OCI-LY1 (cell line): ENCODE data around the gene MARK2.

ENCODE experiments used
- H2AFZ ChIP-seq: fragments of 200-600 bp; sonication (generic), shearing (Covaris generic); 2 replicates; pipeline ENCODE4 v1.6.0; 2014; ENCODE audit warnings: antibody characterized with exemption, mild to moderate bottlenecking, low read length
- H3F3A ChIP-seq: fragments of 200-600 bp; sonication (generic), shearing (Covaris generic); 2 replicates; pipeline ENCODE4 v1.6.0; 2014; ENCODE audit warnings: mild to moderate bottlenecking, antibody characterized with exemption, low read length, moderate library complexity; ENCODE audit not compliant: insufficient read depth
- H3K27ac ChIP-seq: fragments of 200-600 bp; sonication (generic); 2 replicates; pipeline ENCODE4 v1.5.1; 2014; ENCODE audit warnings: low read length, mixed run types, mild to moderate bottlenecking, low read depth; ENCODE audit not compliant: poor library complexity, severe bottlenecking
- H3K27me3 ChIP-seq: fragments of 200-600 bp; sonication (generic); 2 replicates; pipeline ENCODE4 v1.6.0; 2014; ENCODE audit warnings: antibody characterized with exemption, mild to moderate bottlenecking, low read length, moderate library complexity; ENCODE audit not compliant: insufficient read depth
- H3K36me3 ChIP-seq: fragments of 200-600 bp; sonication (generic); 2 replicates; pipeline ENCODE4 v1.6.1; 2014; ENCODE audit warnings: mild to moderate bottlenecking, antibody characterized with exemption, low read length, moderate library complexity, mixed read lengths; ENCODE audit not compliant: insufficient read depth
- H3K4me1 ChIP-seq: fragments of 200-600 bp; sonication (generic); 2 replicates; pipeline ENCODE4 v1.5.1; 2014; ENCODE audit warnings: mild to moderate bottlenecking, low read length, moderate library complexity; ENCODE audit not compliant: insufficient read depth, severe bottlenecking
- H3K4me2 ChIP-seq: fragments of 200-600 bp; sonication (generic), shearing (Covaris generic); 2 replicates; pipeline ENCODE4 v1.6.1; 2014; ENCODE audit warnings: low read length
- H3K4me3 ChIP-seq: fragments of 200-600 bp; sonication (generic); 2 replicates; pipeline ENCODE4 v1.5.1; 2014; ENCODE audit warnings: low read length, low read depth, mild to moderate bottlenecking, mixed read lengths; ENCODE audit not compliant: poor library complexity, severe bottlenecking
- H3K79me2 ChIP-seq: fragments of 200-600 bp; shearing (Covaris generic); 2 replicates; pipeline ENCODE4 v1.6.1; 2016; ENCODE audit warnings: mixed run types, low read length, mixed read lengths; ENCODE audit not compliant: insufficient read depth
- H3K9ac ChIP-seq: fragments of 200-600 bp; sonication (generic), shearing (Covaris generic); 2 replicates; pipeline ENCODE4 v1.6.1; 2014; ENCODE audit warnings: mild to moderate bottlenecking, low read length, mixed read lengths
- H3K9me2 ChIP-seq: fragments of 200-600 bp; sonication (generic), shearing (Covaris generic); 2 replicates; pipeline ENCODE4 v1.6.1; 2014; ENCODE audit warnings: low read depth, mild to moderate bottlenecking, low read length, mixed read lengths
- H3K9me3 ChIP-seq: fragments of 200-600 bp; shearing (Covaris generic); 2 replicates; pipeline ENCODE4 v1.6.1; 2014; ENCODE audit warnings: low read length, mixed read lengths
- H4K20me1 ChIP-seq: fragments of 200-600 bp; sonication (generic), shearing (Covaris generic); 2 replicates; pipeline ENCODE4 v1.6.0; 2016; ENCODE audit warnings: mild to moderate bottlenecking, low read length; ENCODE audit not compliant: insufficient read depth
- EZH2 ChIP-seq: fragments of 200-600 bp; sonication (generic), shearing (Covaris generic); IDR thresholded peaks from 2 replicates; pipeline ENCODE4 v1.8.0; 2017; ENCODE audit warnings: borderline replicate concordance, mixed run types, mild to moderate bottlenecking, antibody characterized with exemption, low read length, moderate library complexity, mixed read lengths
- TF ChIP-seq, protein P1 (sequence below): fragments of 200-600 bp; sonication (generic), shearing (Covaris generic); IDR thresholded peaks from 2 replicates; pipeline ENCODE4 v1.5.1; 2017; ENCODE audit warnings: mild to moderate bottlenecking, antibody characterized with exemption, low read length, moderate library complexity, mixed read lengths

Gene MARK2

DNA sequence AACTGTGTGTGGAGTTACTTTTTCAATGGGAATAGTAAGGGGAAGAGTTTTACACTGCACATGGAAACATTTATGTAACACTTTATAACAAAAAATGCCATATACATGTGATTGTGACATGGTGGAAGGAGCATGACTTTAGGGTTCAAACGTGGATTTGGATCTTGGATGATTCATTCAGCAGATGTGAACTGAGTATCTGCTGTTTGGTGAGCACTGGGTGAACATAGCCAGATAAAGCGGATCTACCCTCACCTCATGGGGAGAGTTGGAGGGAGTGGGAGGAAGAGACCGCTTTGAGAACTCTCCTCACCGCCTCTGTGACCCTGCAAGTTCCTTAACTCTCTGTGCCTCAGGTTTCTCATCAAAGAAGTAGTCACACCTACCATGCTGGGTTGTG is 103.0 kb downstream of the MARK2 start:
- Histone ChIP-seq H3K4me3 (no peak overlapping the region), H2AFZ (no peak overlapping the region), H3K36me3 (peaks cover 28% of the 10 kb centered on the region), H3K9me3 (no peaks in the 10 kb centered on the region), H3K79me2 (peaks cover 23% of the 10 kb centered on the region), H3K9ac (no peak overlapping the region; the same call in 1 of the 2 replicates), H3F3A (no peaks in the 10 kb centered on the region), H3K27ac (peak overlapping the region; percentile 25), H3K27me3 (no peaks in the 10 kb centered on the region), H3K9me2 (no peaks in the 10 kb centered on the region), H3K4me1 (peaks cover 37% of the 10 kb centered on the region), H4K20me1 (no peaks in the 10 kb centered on the region), H3K4me2 (no peak overlapping the region)
- no peak for TF ChIP-seq EZH2
- TF ChIP-seq, protein P1, sequence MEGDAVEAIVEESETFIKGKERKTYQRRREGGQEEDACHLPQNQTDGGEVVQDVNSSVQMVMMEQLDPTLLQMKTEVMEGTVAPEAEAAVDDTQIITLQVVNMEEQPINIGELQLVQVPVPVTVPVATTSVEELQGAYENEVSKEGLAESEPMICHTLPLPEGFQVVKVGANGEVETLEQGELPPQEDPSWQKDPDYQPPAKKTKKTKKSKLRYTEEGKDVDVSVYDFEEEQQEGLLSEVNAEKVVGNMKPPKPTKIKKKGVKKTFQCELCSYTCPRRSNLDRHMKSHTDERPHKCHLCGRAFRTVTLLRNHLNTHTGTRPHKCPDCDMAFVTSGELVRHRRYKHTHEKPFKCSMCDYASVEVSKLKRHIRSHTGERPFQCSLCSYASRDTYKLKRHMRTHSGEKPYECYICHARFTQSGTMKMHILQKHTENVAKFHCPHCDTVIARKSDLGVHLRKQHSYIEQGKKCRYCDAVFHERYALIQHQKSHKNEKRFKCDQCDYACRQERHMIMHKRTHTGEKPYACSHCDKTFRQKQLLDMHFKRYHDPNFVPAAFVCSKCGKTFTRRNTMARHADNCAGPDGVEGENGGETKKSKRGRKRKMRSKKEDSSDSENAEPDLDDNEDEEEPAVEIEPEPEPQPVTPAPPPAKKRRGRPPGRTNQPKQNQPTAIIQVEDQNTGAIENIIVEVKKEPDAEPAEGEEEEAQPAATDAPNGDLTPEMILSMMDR, result no peak

DNA sequence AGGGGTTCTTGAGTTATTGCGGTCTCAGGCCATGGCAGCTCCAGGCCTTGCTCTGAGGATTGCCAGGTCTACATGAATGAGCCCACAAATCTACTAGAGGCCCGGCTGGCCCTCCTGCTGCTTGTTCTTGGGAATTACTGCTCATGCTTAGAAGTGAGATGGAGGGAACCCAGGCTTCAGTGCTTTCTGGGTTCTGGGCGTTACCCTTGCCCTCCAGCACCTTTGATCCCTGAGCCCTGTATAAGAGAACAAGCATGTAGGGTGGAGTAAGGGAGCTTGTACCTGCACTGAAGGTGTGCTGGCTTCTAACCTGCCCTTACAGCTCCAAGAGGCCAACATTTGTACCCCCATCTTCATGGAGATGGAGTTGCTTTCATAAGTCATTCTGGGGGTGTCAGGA is 103.9 kb downstream of the MARK2 start:
- Histone ChIP-seq H3K9ac (no peak overlapping the region), H3K4me1 (peaks cover 33% of the 10 kb centered on the region), H4K20me1 (no peaks in the 10 kb centered on the region), H3K36me3 (peaks cover 34% of the 10 kb centered on the region), H3K9me3 (no peaks in the 10 kb centered on the region), H3K9me2 (no peaks in the 10 kb centered on the region), H3K79me2 (peaks cover 23% of the 10 kb centered on the region), H3K27me3 (no peaks in the 10 kb centered on the region), H2AFZ (no peak overlapping the region), H3K4me2 (no peak overlapping the region), H3K27ac (no peak overlapping the region), H3K4me3 (no peak overlapping the region), H3F3A (no peaks in the 10 kb centered on the region)
- TF ChIP-seq, protein P1, result no peak
- no peak for TF ChIP-seq EZH2

DNA sequence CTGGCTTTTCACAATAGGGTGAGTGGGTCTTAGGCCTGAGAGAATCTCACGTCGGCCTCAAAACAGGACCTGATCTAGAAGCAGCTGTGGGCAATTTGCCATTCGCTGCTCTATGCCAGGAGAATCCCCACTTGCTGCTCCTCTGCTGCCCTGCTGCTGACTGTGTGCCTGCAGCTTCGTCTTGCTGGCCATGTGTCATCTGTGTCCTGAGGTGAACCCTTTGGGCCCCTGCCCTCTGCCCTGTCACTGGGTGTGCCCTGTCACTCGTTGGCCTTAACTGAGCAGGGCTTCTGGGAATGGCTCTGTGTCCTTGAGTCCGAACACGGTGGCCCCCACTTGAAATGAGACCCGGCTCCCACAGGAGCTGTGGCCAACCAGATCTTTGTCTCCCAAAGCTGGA is 106.1 kb downstream of the MARK2 start:
- no peak overlapping the region for H2AFZ ChIP-seq
- H3K27ac ChIP-seq, result peak overlapping the region; percentile 27
- H3K9me2 ChIP-seq, result no peaks in the 10 kb centered on the region
- peaks cover 46% of the 10 kb centered on the region for H3K36me3 ChIP-seq
- no peaks in the 10 kb centered on the region for H4K20me1 ChIP-seq
- H3K9me3 ChIP-seq, result no peaks in the 10 kb centered on the region
- H3K79me2 ChIP-seq, result peaks cover 20% of the 10 kb centered on the region; the same call in 1 of the 2 replicates
- no peak overlapping the region; the same call in 1 of the 2 replicates for H3K9ac ChIP-seq
- H3F3A ChIP-seq, result no peaks in the 10 kb centered on the region
- H3K4me2 ChIP-seq, result no peak overlapping the region; the same call in 1 of the 2 replicates
- peaks cover 23% of the 10 kb centered on the region for H3K4me1 ChIP-seq
- no peaks in the 10 kb centered on the region for H3K27me3 ChIP-seq
- H3K4me3 ChIP-seq, result no peak overlapping the region
- no peak for TF ChIP-seq EZH2
- TF ChIP-seq, protein P1, result no peak
